ENCODE results near the gene ABCF2. TPM values are rescaled to one million over a fixed set of nuclear protein-coding genes. Genes with fewer than 3 reads are reported as not detected.
A peak's percentile ranks its signal among the peaks of the same experiment; 100 is the strongest.

Gene ABCF2
- total RNA-seq, 1 donor from 2014 or later: 37.8 TPM

DNA sequence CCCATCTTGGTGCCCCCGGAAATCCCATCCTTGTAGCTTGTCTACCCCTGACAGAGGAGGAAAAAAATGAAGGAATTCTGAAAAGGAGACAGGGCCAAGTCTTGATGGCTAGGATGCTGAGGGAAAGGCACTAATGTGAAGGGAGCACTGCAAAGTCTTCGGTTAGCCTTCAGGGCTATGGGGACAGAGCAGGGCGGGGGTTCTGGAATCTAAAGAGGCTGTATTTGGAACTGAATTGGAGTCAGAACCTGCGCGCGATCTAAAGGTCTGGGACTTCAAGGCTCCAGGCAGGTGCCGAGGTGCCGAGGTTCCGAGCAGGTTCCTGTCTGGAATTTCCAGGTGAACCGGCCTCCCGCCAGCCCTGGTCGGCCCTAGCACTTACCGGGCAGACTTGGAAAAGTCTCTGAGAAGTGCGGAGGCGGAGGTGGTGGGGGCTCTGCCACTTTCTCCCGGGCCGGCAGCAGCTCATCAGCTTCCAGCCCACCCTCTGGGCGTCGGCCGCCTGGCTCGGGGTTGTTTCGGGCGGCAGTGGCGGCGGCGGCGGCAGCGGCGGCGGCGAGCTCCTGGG lies 60.3 kb downstream of the ABCF2 start:
- no peak for DNase-seq (ENCODE audit: low read depth)
- TF ChIP-seq, protein P1, sequence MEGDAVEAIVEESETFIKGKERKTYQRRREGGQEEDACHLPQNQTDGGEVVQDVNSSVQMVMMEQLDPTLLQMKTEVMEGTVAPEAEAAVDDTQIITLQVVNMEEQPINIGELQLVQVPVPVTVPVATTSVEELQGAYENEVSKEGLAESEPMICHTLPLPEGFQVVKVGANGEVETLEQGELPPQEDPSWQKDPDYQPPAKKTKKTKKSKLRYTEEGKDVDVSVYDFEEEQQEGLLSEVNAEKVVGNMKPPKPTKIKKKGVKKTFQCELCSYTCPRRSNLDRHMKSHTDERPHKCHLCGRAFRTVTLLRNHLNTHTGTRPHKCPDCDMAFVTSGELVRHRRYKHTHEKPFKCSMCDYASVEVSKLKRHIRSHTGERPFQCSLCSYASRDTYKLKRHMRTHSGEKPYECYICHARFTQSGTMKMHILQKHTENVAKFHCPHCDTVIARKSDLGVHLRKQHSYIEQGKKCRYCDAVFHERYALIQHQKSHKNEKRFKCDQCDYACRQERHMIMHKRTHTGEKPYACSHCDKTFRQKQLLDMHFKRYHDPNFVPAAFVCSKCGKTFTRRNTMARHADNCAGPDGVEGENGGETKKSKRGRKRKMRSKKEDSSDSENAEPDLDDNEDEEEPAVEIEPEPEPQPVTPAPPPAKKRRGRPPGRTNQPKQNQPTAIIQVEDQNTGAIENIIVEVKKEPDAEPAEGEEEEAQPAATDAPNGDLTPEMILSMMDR (conservative IDR thresholded peaks at IDR 0.05; ENCODE audit: low read depth, low read length): no peak
- peak overlapping the region; percentile 18 for H3K4me3 ChIP-seq (ENCODE audit: low read depth, low read length)

Other genes starting within 250 kb of the ABCF2 start
- 1.9 TPM in 2 replicates for gene KCNH2, start 248.9 kb downstream of the ABCF2 start, total RNA-seq
- gene NOS3, start 236.2 kb downstream of the ABCF2 start, total RNA-seq: 1.2 and 1.9 TPM in 2 replicates
- 0.07 and 1.1 TPM in 2 replicates for gene ATG9B, start 202.7 kb downstream of the ABCF2 start, total RNA-seq
- gene ABCB8, start 198.8 kb downstream of the ABCF2 start, total RNA-seq: 31.8 and 36.7 TPM in 2 replicates
- gene ASIC3, start 178.7 kb downstream of the ABCF2 start, total RNA-seq: 2.5 TPM in 1 of 2 replicates, not detected in the other
- gene CDK5, start 169.3 kb downstream of the ABCF2 start, total RNA-seq: 19.3 and 21.1 TPM in 2 replicates
- gene SLC4A2, start 167.6 kb downstream of the ABCF2 start, total RNA-seq: 115 and 164 TPM in 2 replicates
- gene FASTK, start 146.4 kb downstream of the ABCF2 start, total RNA-seq: 61.2 and 89.8 TPM in 2 replicates
- gene TMUB1, start 143.7 kb downstream of the ABCF2 start, total RNA-seq: 73.7 and 94.9 TPM in 2 replicates
- gene AGAP3, start 140.7 kb downstream of the ABCF2 start, total RNA-seq: 54.1 and 60.1 TPM in 2 replicates
- not detected in 2 replicates for gene GBX1, start 59.5 kb downstream of the ABCF2 start, total RNA-seq
- not detected in 2 replicates for gene ASB10, start 40.0 kb downstream of the ABCF2 start, total RNA-seq
- not detected in 2 replicates for gene H2BK1, start 16.7 kb downstream of the ABCF2 start, total RNA-seq
- gene CHPF2, start 5.3 kb upstream of the ABCF2 start, total RNA-seq: 40.1 and 45.6 TPM in 2 replicates
- gene SMARCD3, start 21.5 kb upstream of the ABCF2 start, total RNA-seq: 6.9 and 8.1 TPM in 2 replicates
- gene NUB1, start 114.6 kb upstream of the ABCF2 start, total RNA-seq: 42.6 and 70.7 TPM in 2 replicates
- gene WDR86, start 182.8 kb upstream of the ABCF2 start, total RNA-seq: 0.07 and 3.1 TPM in 2 replicates
- not detected in 2 replicates for gene CRYGN, start 212.9 kb upstream of the ABCF2 start, total RNA-seq

All from epithelial cell of proximal tubule (primary cell).